HL-60/S4 treated with retinoic acid at 250 ng/mL for 4 days and 3 days (cell line): Measurements from ENCODE around the gene FAM200C.
"Not testable (repeated sequence)": the region's sequence is repeated elsewhere in the genome, so short reads cannot be mapped to it uniquely, and the experiment has no call there.

Experiments
- in situ Hi-C: fragments of 300-500 bp; cut with MboI; formaldehyde crosslinking; loops from 2 replicates; pipeline ENCODE4 v1.7.0; 2022; ENCODE audit warnings: low sequenced_read_pairs

FAM200C gene

DNA sequence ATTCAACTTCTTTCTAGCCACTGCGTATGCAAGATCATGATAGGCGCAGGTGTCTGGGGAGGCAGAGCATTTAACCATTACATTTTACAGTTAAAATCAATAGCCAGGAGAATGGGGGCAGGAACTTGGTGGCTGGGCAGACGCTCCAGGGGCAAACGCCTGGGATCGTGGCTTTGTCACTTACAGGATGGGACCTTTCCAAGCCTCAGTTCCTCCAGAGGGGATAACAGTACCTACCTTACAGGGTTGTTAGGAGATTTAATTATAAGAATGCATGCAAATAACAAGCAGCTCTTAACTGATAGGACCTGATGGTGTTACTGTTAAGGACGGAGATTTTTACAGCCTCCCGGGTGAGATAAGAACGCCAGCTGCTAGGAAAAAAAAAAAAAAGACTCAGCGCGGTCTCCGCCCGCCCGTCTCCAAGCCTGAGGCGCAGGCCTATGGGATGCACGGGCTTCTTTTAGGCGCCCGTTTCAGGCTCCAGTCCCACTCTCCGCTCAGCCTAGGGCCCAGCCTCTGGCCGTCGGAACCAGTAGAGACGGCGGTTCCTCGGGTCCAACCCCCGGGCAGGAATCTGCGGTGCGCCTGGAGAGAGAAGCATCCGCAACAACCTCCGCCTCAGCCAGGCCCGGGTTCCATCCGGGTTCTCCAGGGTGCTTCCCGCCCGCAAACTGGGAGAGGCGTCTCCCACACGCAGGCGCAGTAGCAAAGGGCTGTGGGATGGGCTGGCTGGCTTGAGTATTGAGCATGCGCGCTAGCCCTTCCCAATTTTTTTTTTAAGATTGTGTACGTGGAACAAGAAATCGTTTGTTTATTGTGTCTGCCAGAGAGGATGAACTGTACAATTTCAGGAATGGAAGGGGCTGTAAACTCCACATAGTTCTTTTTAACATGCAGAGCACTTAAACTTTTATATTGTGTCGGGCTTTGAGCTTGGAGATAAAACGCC is at the start of gene FAM200C:
FAM200C (minus strand) TSS at position 653 of the 952 bp plus-strand sequence. CDS start 4,564 bp downstream, outside the sequence.
- in situ Hi-C loops = no loop called here

DNA sequence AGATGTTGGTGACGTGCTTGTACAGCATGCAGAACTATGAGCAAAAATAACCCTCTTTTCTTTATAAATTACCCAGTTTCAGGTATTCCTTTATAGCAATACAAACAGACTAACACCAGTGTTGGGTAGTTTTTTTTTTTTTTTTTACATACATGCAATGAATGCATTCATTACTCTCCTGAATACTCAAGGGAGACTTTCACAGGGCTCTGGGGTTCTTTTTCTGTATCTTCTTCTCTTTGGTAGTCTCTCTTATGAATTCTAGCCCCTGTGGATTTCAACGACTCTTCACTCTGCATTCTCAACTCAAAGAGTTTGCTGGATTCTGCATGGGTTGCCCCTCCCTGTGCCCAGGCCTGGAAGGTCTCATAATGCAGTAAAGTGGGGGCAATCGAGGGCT is 49.6 kb upstream of the FAM200C start:
- in situ Hi-C loops = no loop called here

DNA sequence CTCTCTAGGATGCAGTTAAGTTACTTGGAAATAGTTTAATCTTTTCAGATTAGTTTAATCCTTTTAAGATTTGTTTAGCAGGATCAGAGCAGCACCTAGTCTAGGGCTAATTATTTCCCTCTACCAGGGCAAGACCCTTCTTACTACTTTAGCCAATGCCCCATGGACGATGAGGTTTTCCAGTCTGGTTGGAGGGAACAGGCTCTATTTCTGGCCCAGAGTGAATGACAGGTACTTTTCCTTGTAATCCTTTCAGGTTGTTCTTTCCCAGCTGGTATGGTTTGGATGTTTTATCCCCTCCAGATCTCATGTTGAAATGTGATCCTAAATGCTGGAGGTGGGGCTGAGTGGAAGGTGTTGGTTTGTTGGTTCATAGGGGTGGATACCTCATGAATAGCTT is 49.0 kb upstream of the FAM200C start:
- in situ Hi-C loops = no loop called here

DNA sequence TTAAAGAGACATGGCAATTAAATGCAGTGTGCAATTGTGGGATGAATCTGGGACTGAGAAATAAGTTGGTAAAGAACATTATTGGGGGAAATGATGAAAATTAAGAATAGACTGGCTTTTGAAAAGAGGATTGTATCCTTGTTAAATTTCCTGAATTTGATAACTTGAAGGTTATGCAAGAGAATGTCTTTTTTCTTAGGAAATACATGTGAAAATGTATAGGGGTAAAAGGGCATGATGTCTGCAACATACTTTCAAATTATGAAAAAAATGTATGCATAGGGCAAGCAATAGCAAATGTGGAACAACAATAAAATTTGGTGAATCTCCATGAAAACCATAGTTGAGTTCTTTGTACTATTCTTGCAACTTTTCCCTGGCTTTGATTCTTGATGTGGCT is 45.9 kb upstream of the FAM200C start:
- in situ Hi-C loops = no loop called here

DNA sequence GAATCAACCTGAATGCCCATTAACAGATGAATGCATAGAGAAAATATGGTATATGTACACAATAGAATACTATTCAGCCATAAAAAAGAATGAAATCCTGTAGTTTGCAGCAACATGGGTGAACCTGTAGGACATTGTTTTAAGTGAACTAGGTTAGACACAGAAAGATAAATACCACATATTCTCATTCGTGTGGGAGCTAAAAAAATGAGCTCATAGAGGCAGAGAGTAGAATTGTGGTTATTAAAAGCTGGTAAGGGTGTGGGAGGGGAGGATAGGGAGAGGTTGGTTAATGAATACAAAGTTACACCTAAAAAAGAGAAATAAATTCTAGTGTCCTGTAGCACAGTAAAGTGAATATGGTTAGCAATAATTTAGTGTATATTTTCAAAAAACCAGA is 45.3 kb upstream of the FAM200C start:
- in situ Hi-C loops = no loop called here

- in situ Hi-C loops = no loop called here
Measured at GRCh38 chr5:160444407-160444806, 44.6 kb upstream of the FAM200C start.

- in situ Hi-C loops = no loop called here
Measured at GRCh38 chr5:160442824-160443431, 43.1 kb upstream of the FAM200C start.

GRCh38 chr5:160441311-160441781 is 41.5 kb upstream of the FAM200C start:
- in situ Hi-C loops = no loop called here

GRCh38 chr5:160439205-160439600 is 39.3 kb upstream of the FAM200C start:
- in situ Hi-C loops = no loop called here

DNA sequence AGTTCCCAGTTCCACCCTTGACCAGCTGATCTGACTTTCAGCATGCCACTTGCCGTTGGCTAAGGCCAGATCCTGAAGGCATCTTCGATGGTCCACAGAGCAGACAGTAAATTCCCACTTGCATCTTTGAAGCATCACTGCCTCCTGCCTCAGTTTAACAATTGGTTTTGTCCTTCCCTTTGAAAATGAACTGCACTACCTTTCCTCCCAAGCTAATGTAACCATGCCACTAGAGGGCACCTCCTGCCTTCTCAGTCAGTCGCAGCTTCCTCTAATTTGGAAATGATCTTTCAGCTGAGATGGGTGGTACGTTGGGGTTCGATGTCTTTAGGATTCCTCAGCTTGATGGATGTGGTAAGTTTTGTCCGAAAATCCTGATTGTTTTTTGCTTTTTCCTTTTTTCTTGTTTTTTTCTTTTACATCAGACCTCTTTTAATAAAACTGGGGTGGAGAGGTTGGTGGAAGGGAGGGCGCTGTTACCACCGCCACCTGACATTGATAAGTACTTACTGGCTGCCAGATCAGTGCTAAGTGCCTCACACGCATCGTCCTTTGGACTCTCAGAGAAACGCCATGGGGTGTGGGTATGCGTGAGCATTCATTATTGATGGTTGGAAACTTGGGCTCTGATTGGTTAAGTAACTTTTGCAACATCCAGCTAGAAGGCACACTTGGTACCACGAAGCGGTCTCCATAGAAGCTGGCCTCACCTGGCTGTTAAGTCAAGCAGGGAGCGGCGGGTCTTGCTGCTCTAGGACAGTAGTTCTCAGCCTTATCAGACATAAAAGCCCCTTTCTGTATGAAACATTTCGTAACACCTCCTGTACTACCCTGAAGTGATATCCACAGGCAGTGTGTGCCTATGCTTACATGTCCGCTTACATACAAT is 38.7 kb upstream of the FAM200C start:
- in situ Hi-C loops = no loop called here

- in situ Hi-C loops = no loop called here
Measured at GRCh38 chr5:160437271-160437670, 37.4 kb upstream of the FAM200C start.

- in situ Hi-C loops = not testable (repeated sequence)
Measured at GRCh38 chr5:160436661-160437060, 36.8 kb upstream of the FAM200C start.

DNA sequence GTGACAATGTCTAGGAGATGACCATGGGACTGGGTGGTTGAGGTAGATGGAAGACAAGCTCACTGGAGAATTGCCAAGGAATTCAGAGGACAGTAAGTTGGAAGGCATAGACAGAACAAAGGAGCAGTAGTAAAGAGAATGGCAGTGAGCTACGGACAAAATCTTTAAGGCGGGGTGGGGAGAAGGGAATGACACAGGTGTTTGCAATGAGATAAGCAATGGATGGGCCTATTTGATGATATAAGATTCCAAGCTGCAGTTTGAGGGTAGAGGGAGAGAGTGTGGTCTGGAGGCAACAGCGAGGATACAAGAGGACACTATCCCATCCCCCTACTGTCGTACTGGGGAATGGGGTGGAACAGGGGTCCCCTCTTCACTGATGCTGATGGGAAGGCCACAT is 36.2 kb upstream of the FAM200C start:
- in situ Hi-C loops = no loop called here

GRCh38 chr5:160435532-160435931 is 35.7 kb upstream of the FAM200C start:
- in situ Hi-C loops = no loop called here

DNA sequence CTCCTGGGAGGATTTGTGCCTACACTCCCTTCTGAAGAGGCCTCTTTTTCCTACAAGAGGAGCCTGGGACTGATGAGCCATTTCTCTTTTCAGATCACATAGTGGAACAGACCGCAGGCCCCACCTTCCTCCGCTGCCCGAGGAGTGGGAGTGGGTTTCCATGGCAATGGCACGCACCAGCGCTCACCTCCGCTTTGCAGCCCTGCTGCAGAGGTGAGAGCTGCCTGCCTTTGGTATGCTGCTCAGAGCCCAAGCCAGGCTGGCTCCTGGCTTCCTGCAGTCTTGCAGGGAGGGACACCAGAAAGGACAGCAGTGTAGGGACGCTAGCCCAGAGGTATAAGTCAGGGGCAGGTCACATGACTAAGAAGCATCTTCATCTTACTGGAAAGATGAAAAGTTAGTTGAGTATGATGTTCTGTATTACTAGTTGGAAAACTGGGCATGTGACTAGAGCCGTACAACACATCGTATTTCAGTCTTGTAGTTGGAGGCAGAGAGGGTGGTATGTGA is 34.2 kb upstream of the FAM200C start:
- in situ Hi-C loops = no loop called here

GRCh38 chr5:160432787-160433186 is 32.9 kb upstream of the FAM200C start:
- in situ Hi-C loops = no loop called here

GRCh38 chr5:160432196-160432595 is 32.3 kb upstream of the FAM200C start:
- in situ Hi-C loops = no loop called here

- in situ Hi-C loops = no loop called here
Measured at GRCh38 chr5:160427607-160428006, 27.8 kb upstream of the FAM200C start.

GRCh38 chr5:160423099-160423498 is 23.2 kb upstream of the FAM200C start:
- in situ Hi-C loops = no loop called here

GRCh38 chr5:160421625-160422258 is 21.9 kb upstream of the FAM200C start, which contains the start of gene PTTG1:
TSS of gene PTTG1 (plus strand) at chr5:160421855. CDS start at chr5:160422313, 458 bp downstream.
- in situ Hi-C loops = no loop called here

DNA sequence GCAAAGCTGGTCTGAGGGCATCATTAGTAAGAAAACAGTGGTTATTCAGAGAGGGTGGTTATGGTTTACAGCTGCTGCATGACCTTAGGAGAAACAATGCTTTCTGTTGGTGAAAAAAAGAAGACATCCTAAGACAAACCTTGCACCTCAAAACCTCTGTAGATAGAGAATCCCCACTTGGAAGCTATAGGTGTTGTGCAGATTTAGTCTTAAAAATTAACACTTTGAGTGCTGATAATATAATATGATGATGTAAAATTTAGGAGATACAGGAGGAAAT is 20.4 kb upstream of the FAM200C start:
- in situ Hi-C loops = no loop called here
